ENCODE measurements around the gene GLIS1.

GLIS1 gene

GRCh38 chr1:53511933-53512806 lies 226.8 kb downstream of the GLIS1 start:
- DNase-seq (ENCODE audit: low read depth in 3 of 3, low spot score in 1 of 3): no peak

DNA sequence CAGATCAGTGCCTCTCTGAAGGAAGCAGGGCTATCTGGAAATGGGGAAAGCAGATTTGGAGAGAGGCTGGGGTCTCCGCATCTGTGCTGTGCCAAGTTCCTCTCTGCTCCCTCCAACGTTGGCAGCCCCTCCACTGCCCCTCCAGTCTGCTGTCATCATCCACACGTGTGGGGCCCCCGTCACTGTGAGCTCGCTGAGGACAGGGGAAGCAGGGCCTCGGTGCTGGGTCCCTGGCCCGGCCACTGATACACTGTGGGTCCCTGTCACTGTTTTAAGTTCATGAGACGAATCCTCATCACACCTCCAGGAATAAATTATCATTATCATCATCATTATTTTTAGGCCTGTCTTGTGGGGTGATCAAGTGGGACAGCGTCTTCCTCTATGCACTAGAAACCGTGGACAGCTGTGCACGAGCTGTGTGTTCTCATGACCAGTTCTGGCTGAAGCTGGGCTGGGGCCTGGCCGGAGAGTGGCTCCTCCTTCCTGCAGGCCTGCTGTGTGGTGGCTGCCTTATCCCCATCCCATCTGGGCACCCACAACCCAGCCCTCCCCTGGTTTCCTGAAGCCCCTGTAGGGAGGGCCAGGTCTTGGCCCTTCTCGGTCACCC lies 227.5 kb downstream of the GLIS1 start:
- no peak for DNase-seq (ENCODE audit: low read depth in 3 of 3, low spot score in 1 of 3)

- DNase-seq (ENCODE audit: low read depth in 3 of 3, low spot score in 1 of 3): no peak
These were observed 228.7 kb downstream of the GLIS1 start for GRCh38 chr1:53510215-53510614.

GRCh38 chr1:53509775-53510174 lies 229.2 kb downstream of the GLIS1 start:
- no peak for DNase-seq (ENCODE audit: low read depth in 3 of 3, low spot score in 1 of 3)

DNA sequence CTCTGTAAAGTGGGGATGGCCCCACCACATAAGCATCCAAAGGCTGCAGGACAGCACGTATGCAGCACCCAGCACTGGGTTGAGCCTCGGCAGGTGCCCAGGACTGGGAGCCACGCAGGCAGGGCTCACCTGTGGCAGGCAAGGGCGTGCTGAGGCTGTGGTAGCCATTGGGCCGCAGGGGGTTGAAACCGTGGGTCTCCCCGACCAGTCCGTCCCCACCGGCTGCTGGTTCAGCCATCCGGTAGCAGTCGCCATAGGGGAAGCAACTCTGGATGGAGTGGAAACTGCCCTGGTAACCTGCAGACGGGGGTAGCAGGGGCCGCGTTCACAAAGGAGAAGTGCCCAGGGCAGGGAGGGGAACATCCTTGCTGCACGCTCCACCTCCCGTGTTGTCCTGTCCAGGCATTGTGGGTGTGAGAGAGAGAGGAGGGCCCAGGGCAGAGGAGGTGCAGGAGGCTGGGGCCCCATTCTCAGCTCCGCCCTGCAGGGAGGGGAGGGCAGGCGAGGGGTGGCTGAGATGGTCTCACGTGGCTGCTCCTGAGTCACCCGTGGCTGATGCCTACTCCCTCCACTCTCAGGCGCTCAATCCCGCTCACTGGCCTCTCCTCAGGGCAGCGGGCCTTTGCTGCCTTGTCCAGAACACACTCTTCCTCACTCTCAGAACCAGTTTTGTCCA lies 229.8 kb downstream of the GLIS1 start:
- DNase-seq (ENCODE audit: low read depth in 3 of 3, low spot score in 1 of 3): no peak

GRCh38 chr1:53508056-53508990 lies 230.6 kb downstream of the GLIS1 start:
- no peak for DNase-seq (ENCODE audit: low read depth in 3 of 3, low spot score in 1 of 3)

DNA sequence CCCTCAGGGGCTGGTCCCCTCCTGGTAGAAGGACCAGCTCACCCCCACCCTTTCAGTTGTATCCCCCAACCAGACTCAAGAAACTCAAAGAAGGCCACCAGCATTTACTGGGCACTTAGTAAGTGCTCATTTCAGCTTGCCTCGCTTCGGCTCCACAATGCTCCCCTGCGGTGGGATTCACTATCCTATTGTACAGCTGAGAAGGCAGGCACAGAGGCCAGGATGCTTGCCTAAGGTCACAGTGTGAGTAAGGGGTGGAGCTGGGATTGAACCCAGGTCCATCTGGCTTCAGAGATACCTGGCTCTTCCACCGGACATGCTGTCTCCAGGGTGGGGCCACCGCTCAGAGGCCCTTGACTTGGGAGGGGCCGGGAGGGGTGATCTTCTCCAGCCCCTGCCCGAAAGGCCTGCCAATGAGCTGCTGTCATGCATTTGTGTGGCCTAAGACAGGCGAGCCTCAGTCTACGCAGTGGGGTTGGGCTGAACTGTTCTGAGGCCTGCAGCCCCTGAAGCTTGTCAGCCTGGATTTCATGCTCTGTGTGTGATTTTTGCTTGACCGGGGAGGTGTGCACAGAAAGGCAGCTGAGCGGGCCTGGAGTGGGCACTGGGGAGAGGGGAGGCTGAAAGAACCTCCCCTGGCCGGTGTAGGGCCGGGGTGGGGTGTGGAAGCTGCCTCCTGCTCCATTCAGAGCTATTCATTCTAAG lies 231.7 kb downstream of the GLIS1 start:
- DNase-seq (ENCODE audit: low read depth in 3 of 3, low spot score in 1 of 3): no peak

- no peak for DNase-seq (ENCODE audit: low read depth in 3 of 3, low spot score in 1 of 3)
These were observed 232.5 kb downstream of the GLIS1 start for GRCh38 chr1:53506355-53507050.

DNA sequence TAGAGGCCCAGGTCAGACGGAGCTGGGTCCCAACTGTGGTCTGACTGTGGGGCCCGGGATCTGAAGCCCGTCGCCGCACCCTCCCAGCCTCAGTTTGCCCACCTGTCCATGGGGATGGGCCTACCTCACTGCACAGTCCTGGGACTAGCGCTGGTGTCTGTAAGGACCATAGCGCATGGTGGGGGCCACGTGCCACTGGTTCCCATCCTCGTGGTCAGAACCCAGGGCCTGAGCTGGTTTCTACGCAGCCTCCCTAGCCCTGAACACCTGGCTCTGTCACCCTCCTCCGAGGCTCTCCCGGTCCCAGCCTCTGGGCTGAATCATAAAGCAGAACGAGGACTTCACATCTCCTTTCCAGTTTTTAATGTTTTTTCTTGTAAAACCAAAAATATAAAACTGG lies 233.1 kb downstream of the GLIS1 start:
- no peak for DNase-seq (ENCODE audit: low read depth in 3 of 3, low spot score in 1 of 3)

DNA sequence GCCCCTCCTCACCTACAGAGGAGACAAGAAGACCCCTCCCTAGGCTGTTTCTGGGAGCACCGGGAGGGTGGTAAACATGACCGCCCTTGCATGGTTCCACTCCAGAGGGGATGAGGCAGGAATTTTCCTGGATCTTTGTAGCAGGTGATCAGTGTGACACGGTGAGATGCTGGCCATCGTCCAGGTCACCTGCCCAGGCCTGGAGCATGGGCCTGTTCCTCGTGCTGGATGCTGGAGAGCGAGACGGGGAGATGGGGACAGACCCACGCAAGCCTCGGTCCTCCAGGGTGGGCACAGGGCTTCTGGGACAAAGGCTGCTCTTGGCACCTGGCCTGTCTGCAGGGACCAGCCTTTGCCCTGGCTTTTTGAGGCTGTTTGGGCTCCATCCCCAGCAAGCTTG lies 233.6 kb downstream of the GLIS1 start:
- no peak for DNase-seq (ENCODE audit: low read depth in 3 of 3, low spot score in 1 of 3)

- no peak for DNase-seq (ENCODE audit: low read depth in 3 of 3, low spot score in 1 of 3)
These were observed 234.1 kb downstream of the GLIS1 start for GRCh38 chr1:53504901-53505300.

DNA sequence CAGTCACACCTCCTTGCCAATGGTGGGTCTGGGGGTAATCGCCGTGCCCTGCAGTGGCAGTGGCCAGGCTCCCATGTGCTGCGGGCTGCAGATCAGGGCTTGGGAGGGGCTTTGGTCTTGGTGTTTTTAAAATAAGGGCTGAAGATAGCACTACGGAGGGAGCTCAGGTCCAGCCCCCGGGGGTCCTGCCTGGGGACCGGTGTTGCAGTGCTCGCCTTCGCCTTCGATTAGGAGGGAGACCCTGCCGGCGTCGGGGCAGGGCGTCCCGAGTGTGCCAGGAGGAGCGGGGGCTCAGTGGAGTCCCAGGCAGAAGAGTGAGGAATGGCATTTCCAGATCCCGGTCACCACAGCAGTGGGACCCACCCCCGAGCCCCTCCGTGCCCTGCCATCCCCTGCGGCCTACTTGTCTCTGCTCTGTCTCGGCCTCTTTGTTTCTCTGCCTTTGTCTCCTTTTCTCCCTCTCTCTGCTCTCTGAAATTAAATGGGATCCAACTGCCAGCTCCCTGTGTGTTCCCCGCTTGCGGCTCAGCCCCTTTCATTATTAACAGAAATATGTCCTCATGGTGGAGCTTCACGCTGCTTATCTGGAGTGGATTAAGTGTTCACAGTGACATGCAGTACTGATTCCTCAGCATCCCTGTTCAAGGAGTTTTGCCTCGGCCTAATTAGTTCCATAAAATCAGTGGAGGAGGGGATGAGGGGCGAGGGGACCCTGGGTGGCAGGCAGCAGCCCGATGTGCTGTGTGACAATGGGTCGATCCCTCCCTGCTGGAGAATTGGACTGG lies 235.3 kb downstream of the GLIS1 start:
- DNase-seq (ENCODE audit: low read depth in 3 of 3, low spot score in 1 of 3): no peak

DNA sequence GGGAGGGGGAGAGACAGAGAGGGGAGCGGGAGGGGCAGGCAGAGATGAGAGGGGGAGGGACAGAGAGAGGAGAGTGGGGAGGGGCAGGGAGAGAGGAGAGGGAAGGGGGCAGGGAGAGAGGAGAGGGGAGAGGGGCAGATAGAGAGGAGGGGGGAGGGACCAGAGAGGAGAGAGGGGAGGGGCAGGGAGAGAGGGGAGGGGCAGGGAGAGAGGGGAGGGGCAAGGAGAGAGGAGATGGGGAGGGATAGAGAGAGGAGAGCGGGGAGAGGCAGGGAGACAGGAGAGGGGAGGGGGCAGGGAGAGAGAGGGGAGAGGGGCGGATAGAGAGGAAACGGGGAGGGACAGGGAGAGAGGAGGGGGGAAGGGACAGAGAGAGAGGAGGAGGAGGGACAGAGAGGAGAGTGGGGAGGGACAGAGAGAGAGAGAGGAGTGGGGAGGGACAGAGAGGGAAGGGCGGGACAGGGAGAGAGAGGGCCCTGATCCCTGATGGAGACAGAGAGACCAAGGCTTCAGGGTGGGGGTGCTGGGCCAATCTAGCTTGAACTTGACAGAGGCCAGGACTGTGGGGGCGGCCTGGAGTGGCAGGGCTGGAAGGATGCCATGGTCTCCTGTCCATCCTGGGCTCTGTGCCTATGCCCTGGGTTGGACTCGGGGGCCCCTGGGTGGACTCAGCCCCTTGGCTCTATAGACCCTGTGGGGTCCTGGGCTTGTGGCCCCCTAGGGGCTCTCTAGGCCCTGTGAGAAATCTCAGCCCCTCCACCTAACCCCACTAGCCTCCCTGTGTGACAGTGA lies 236.1 kb downstream of the GLIS1 start:
- no peak for DNase-seq (ENCODE audit: low read depth in 3 of 3, low spot score in 1 of 3)

GRCh38 chr1:53501065-53502005 lies 237.6 kb downstream of the GLIS1 start:
- DNase-seq (ENCODE audit: low read depth in 3 of 3, low spot score in 1 of 3): no peak

DNA sequence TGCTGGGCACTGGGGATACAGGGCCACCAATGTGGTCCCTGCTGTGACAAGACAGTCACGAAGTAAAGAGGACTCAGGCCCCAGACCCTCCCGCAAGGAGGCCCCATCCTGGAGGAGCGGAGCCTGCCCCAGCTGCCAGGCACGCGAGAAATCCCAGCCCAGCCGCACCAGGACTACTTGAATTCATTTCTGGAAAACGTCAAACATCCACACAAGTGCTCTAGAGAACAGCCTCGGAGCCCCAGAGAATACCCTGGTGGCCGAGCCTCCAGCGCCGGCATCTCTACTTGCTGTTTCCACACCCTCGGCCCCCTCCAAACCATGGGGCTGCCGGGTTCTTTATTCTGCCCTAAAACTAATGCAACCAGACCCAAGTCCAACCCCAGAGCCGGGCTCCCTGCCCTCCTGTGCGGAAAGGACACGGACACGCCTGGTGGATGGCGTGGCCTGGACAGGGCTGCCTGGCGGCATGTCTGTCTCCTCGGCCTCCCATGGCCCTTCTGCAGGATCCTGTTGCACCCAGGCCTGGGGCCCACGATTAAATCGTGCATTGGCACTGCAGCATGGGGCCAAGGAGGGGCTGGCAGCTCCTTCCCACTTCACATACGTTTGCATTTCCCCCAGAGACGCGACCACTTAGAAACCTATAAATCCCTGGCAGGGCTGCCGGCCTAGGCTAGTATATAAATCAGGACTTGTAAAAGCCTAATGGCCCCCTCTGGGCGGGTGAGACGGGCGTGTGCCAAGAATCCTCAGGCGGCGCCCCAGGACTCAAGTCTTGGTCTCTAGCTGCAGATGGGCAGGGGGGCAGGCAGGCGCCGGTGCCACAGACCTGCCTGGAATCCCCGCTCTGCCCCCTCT lies 238.5 kb downstream of the GLIS1 start:
- no peak for DNase-seq (ENCODE audit: low read depth in 3 of 3, low spot score in 1 of 3)
